Measurements from ENCODE around the gene HELQ.
"Not testable (repeated sequence)": the region's sequence is repeated elsewhere in the genome, so short reads cannot be mapped to it uniquely, and the experiment has no call there.

Gene HELQ

GRCh38 chr4:83405844-83406816 is 49.5 kb downstream of the HELQ start:
- Histone ChIP-seq H3K27me3 (no peaks in the 10 kb centered on the region), H3K27ac (no peak overlapping the region), H3K4me3 (ENCODE audit: low read depth in 1 of 2, low read length in 1 of 2) (no peak overlapping the region), H3K9me3 (no peaks in the 10 kb centered on the region), H3K36me3 (peaks cover 17% of the 10 kb centered on the region), H3K4me1 (ENCODE audit: control insufficient read depth in 1 of 2, insufficient read depth in 1 of 2, low read depth in 1 of 2, low read length in 1 of 2) (no peaks in the 10 kb centered on the region)
- no peak for TF ChIP-seq CTCF (IDR thresholded peaks at IDR 0.05)

GRCh38 chr4:83398158-83398557 is 57.5 kb downstream of the HELQ start:
- H3K27ac ChIP-seq; H3K36me3 ChIP-seq; H3K9me3 ChIP-seq; H3K27me3 ChIP-seq; H3K4me1 ChIP-seq (ENCODE audit: control insufficient read depth in 1 of 2, insufficient read depth in 1 of 2, low read depth in 1 of 2, low read length in 1 of 2); H3K4me3 ChIP-seq (ENCODE audit: low read depth in 1 of 2, low read length in 1 of 2): not testable (repeated sequence)

DNA sequence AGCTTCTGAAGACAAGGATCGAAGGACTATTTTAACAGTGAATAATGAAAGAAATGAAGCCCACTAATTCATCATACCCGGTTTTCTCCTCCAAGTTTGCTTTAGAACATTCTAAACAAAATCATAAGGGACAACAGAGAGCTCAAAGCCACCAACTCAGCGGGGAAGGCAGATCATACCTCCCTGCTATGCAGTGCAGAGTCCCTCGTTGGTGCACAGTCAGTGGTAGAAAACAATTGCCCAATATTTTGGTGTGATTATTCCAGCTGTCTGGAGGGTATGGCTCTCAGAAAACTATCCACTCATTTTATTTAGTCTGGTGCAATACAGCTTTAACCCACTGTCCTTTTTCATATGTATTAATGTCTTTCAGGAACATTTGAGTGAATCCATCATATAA is 61.7 kb downstream of the HELQ start:
- Histone ChIP-seq H3K4me1 (ENCODE audit: control insufficient read depth in 1 of 2, insufficient read depth in 1 of 2, low read depth in 1 of 2, low read length in 1 of 2) (no peaks in the 10 kb centered on the region), H3K27me3 (no peaks in the 10 kb centered on the region), H3K4me3 (ENCODE audit: low read depth in 1 of 2, low read length in 1 of 2) (no peak overlapping the region), H3K9me3 (no peaks in the 10 kb centered on the region), H3K36me3 (no peaks in the 10 kb centered on the region), H3K27ac (no peak overlapping the region)
- no peak for TF ChIP-seq CTCF (IDR thresholded peaks at IDR 0.05)

DNA sequence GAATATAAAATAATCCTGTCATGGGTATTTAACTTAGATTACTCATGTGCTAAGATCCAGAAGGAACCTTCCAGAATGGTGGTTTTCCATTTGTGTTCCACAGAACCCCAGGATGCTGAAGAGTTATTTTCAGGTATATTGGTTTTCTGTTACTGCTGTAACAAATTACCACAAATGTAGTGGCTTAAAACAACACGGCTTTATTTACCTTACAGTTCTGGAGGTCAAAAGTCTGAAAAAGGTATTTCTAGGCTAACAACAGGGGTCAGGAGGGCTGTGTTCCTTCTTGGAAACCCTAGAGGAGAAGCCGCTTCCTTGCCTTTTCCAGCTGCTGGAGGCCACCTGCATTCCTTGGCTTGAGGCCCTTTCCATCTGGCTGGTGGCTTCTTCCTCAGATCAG is 63.1 kb downstream of the HELQ start:
- H3K27me3 ChIP-seq = no peaks in the 10 kb centered on the region
- H3K36me3 ChIP-seq = no peaks in the 10 kb centered on the region
- H3K9me3 ChIP-seq = no peaks in the 10 kb centered on the region
- no peak overlapping the region for H3K4me3 ChIP-seq (ENCODE audit: low read depth in 1 of 2, low read length in 1 of 2)
- TF ChIP-seq CTCF (IDR thresholded peaks at IDR 0.05) = no peak
- H3K27ac ChIP-seq = no peak overlapping the region
- H3K4me1 ChIP-seq (ENCODE audit: control insufficient read depth in 1 of 2, insufficient read depth in 1 of 2, low read depth in 1 of 2, low read length in 1 of 2) = no peaks in the 10 kb centered on the region

DNA sequence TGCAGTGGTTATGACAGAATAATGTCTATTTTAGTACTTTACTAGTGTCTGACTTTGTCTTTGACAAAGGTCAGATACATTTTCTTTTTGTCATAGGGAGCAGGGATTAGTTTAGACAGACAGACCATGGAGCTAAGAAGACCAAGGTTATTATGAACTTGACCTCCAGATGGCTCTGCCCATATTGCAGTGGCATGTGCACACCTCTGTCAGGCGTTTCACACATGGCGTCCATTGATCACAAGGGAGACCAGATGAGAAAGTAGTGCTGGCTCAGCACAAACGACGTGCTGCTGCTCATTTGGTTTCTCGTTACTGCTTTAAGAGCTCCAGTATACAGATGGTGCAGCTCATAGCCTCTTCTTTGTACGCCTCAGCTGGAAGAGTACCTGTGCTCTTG is 64.7 kb downstream of the HELQ start:
- H3K4me3 ChIP-seq (ENCODE audit: low read depth in 1 of 2, low read length in 1 of 2) = no peak overlapping the region
- no peaks in the 10 kb centered on the region for H3K9me3 ChIP-seq
- H3K27me3 ChIP-seq = no peaks in the 10 kb centered on the region
- TF ChIP-seq CTCF (IDR thresholded peaks at IDR 0.05) = no peak
- H3K27ac ChIP-seq = no peak overlapping the region
- no peaks in the 10 kb centered on the region for H3K4me1 ChIP-seq (ENCODE audit: control insufficient read depth in 1 of 2, insufficient read depth in 1 of 2, low read depth in 1 of 2, low read length in 1 of 2)
- no peaks in the 10 kb centered on the region for H3K36me3 ChIP-seq

GRCh38 chr4:83389756-83390505 is 65.7 kb downstream of the HELQ start:
- no peak for TF ChIP-seq CTCF (IDR thresholded peaks at IDR 0.05)
- no peaks in the 10 kb centered on the region for H3K9me3 ChIP-seq
- no peak overlapping the region for H3K27ac ChIP-seq
- H3K4me1 ChIP-seq (ENCODE audit: control insufficient read depth in 1 of 2, insufficient read depth in 1 of 2, low read depth in 1 of 2, low read length in 1 of 2) = no peaks in the 10 kb centered on the region
- no peaks in the 10 kb centered on the region for H3K36me3 ChIP-seq
- H3K27me3 ChIP-seq = no peaks in the 10 kb centered on the region
- no peak overlapping the region for H3K4me3 ChIP-seq (ENCODE audit: low read depth in 1 of 2, low read length in 1 of 2)

Data from neutrophil (primary cell).